T-helper 9 cell (primary cell): ENCODE data around the gene PDCD10.

Experiments
- DNase-seq: peaks from one replicate; pipeline ENCODE4 v3.0.0-alpha.2; 2020

PDCD10 gene

DNA sequence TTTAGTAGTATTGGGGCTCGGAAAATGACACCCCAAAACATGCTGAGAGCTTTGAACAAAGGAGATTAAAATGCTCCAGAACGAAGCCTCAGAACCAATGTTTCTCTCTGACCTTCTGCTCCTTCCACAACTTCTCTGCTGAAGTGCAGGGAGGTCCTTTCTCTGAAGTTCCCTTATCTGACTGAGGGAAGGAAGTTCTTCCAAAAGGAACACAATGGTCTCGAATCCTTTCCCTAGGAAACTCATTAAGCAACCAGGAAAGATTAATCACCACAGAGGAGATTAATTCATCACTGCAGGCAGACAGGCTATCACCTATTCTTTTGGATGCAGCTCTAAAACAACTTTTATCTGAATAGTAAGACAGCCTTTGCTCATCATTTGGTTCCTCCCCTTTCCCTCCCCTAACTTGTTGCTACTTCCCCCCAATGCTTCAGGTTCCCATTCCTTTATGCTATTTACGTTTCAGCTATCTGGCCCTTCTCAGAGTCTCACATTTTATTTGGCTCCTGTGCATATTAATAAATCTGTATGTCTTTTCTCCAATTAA, 62.7 kb downstream of the PDCD10 start:
- DNase-seq = no peak

DNA sequence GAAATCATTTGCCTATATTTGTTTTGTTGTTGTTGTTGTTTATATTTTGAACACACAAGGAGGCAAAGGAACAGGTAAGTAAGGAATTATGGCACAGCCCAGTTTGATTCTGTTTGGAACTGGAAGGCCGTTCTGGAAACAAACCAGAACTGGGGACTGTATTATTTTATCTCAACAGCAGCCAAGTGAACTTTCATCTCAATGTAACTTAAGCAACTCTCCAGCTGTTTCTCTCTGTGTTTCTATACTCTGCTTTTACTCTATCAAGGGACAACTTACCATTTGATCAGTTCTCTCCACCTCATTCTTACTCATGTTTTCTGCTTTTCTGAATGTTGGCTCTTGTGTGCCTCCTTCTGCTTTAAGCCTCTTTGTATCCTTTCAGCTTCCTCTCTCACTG, 65.0 kb downstream of the PDCD10 start:
- DNase-seq = no peak

DNA sequence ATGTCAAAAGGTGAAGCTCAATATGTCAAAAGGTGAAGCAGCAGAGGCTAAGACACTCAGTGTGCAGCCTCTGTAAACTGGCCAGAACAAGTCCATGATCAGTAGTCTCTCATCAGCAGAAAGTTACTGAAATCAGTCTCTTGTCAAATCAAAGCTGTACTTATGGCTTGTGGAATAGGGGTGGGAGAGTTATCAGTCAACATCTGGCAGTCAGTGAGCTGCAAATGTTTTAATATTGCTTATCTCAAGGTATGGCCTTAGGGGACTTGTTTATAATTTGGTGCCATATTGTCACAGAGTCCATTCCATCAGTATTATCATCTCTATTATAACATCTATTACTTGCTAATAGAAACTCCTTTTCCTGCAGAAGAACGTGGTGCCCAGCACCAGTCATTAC, 66.0 kb downstream of the PDCD10 start:
- DNase-seq = no peak

DNA sequence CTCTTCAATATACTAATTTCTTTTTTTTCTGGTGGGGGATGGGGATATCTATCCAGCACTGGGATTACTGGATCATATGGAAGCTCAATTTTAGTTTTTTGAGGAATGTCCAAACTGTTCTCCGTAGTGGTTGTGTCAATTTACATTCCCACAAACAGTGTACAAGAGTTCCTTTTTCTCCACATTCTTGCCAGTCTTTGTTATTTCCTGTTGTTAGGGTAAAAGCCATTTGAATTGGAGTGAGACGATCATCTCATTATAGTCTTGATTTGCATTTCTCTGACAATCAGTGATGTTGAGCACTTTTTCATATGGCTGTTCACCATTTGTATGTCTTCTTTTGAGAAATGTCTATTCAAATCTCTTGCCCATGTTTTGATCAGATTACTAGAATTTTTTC, 68.1 kb downstream of the PDCD10 start:
- DNase-seq = no peak

DNA sequence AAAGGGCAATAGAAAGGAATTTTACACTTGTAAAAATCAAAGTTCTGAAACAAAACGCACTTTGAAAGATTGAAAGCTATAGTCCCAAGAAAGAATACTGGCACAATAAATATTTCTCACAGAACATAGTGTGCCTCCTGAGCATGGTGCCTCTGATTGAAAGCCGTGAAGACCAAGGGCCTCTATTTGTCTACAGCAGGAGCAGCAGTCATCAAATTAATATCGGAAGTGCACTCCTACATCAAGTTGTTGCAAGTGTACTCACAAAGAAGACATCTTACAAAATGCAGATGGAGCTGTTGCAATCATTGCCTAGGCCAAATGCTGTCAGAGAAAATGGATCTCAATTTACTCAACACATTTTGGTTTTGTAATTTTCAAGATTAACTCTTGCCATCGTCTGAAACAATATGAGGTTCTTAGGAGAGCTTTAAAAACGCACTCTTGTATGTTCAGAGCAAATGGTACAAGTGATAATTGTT, 71.7 kb downstream of the PDCD10 start:
- no peak for DNase-seq

DNA sequence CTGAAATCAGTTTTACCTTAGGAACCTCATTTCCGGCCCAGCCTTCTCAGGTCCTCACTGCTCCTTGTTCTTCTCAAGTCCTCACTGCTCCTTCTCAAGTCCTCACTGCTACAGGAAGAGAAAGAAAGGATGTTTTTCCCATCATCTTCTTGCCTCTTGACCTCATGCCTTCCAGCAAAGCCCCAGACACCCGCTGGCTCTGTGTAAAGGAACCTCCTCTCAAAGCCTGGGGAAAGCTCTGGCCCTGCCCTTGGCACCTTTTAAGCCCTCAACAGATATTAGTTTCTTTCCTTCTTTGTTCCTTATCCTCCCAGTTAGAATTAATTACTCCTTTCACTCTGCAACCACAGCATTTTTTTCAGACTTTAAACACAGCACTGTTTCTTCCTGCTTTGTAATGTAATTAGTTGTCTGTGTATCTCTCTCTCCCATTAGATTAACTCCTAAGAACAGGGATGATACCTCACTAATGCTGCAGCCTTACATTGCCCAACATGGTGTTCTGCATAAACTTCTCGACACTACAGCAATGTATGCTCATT, 76.9 kb downstream of the PDCD10 start:
- no peak for DNase-seq

DNA sequence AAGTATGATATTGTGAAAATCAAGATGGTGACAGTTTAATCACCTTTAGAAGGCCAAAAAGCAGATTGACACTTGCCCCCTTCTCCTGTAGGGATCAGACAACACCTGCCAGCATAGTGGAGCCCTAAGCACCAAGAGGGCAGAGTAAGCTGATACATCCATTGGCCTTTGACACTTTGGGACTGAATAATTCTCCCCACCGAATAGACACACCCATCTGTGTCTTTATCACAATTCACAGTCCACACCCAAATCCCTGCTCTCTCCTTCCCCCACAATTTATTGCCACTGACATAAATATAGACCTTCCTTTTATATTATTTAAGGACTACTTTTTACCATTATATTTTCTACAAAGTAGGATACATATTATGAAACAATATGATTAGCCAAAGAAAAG, 77.9 kb downstream of the PDCD10 start:
- no peak for DNase-seq

DNA sequence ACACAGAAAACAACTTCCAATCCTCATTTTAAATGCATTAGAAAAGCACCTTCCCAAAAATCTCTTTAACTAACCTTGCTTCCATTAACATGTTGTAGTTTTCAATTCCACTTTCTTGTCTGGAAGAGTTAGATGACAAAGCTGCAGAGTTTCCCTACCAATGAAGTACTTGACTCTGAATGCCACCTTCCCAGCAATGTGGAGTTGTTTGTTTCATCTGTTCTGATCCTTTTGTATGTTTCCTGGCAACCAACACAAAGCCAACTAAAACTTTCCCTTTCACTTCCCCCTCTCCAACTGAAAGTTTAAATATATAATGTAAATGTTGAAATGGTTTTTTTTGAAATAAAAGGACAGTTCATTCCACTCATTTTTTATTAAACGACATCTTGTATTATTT, 80.9 kb downstream of the PDCD10 start, which contains the start of gene WDR49:
Gene WDR49, minus strand, starts transcription at position 183 of the 400 bp plus-strand sequence. CDS start 517 bp downstream, outside the sequence.
- DNase-seq = no peak

DNA sequence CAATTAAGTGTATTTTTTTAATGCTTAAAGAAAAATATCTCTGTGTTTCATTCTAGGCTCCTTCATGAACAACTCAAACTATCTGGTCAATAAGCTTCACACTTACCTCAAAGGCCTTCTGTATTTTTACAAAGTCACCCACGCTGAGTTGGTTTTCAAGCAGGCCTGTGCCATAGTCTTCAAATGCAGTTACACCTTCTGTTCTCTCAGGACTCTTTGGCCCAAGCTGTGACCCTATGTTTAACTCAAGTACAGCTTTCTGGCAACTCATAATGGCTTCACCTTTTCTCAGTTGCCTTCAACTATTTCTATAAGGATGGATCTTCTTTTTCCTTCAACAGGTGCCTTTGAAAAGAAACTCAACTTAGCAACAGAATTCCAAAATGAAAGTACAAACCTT, 81.5 kb downstream of the PDCD10 start:
- DNase-seq = no peak

DNA sequence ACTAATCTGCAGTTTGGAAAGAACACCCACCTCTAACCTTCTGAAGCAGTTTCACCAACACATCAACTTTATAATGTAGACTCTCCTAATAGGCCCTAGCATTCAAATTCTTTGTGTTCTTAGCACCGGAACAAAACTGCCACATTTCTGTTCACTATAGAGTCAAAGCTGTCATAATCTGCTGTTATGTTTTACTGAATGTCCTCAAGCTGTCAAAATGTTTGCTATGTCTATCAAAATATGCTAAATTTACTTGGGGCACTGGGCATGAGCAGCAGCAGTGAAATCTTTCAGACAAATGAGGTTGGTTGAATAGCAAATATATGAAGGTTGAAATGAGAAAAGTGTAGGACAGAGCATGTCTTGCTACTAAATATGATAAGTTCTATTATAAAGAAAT, 82.9 kb downstream of the PDCD10 start:
- no peak for DNase-seq

DNA sequence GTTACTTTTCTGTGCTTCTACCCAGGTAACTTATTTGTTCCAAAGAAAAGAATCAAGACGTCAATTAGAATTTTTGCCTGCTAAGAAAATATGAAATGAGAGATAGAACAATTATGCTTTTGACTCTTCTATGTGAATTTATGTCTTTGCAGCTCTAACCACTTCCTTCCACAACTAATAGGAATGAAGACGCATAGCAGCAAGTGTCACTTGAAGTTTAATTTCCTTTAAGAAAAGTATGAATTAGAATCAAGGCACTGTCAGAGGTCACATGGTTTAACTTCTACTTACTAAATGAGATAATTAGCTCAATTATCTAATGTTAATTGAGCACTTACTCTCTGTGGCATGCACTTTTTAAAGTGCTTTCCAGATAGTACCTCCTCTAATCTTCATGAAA, 84.2 kb downstream of the PDCD10 start:
- no peak for DNase-seq

DNA sequence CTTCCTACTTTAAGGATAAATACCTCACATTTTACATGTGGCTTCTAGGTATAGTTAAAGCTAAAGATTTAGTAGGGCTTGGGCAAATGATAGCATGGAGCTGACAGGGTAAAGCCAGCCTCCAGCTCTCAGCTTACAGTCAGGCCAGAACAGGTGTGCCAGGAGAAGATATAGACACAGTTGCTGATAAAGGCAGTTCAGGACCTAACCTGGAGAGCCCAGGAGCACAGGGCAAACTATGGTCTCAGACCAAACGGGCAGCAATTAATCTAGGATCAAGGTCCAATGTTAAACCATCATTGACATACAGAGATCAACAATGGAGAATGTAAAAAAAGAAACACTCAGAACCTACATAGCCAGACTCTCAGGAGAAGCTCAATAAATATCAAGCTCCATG, 84.9 kb downstream of the PDCD10 start:
- DNase-seq = no peak

DNA sequence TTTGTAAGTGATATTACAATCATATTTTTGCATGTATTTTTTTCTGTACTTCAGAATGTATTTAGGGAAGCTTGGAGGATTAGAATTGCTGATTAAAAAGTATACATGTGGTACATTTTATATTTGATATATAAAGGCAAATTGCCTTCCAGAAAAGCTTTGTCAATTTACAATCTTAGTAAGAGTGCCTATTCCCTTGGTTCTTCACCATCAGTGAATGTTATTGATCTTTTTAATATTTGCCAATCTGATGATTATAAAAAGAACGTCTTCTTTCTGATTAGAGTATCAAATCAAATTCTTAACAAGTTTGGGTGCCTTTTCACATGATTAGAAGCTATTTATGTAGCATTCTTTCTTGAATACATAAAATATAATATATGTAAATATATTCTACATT, 90.1 kb downstream of the PDCD10 start:
- no peak for DNase-seq
